H9 (cell line): ENCODE data around the gene GPD2. TPM values are rescaled to one million over a fixed set of nuclear protein-coding genes. Genes with fewer than 3 reads are reported as not detected.

Experiments
- DNase-seq: peaks from one replicate; pipeline ENCODE4 v3.0.0-alpha.2; 2017
- H2AFZ ChIP-seq: one replicate; pipeline ENCODE4 v1.6.1; 2013; ENCODE audit warnings: mild to moderate bottlenecking, low read length, control low read depth, moderate library complexity
- H2AK5ac ChIP-seq: 2 replicates; pipeline ENCODE4 v1.6.1; 2013; ENCODE audit warnings: low read length, control low read depth, mixed read lengths; ENCODE audit not compliant: insufficient read length
- H2BK120ac ChIP-seq: one replicate; pipeline ENCODE4 v1.6.1; 2013; ENCODE audit warnings: low read depth, mild to moderate bottlenecking, low read length, control low read depth, inconsistent platforms; ENCODE audit not compliant: poor library complexity, severe bottlenecking
- H2BK12ac ChIP-seq: 2 replicates; pipeline ENCODE4 v1.6.1; 2013; ENCODE audit warnings: low read length, control low read depth, mixed read lengths, low read depth; ENCODE audit not compliant: insufficient read length
- H2BK15ac ChIP-seq: 2 replicates; pipeline ENCODE4 v1.6.1; 2013; ENCODE audit warnings: low read depth, low read length, control low read depth
- H2BK20ac ChIP-seq: one replicate; pipeline ENCODE4 v1.6.1; 2013; ENCODE audit warnings: low read depth, mild to moderate bottlenecking, low read length, control low read depth, inconsistent platforms; ENCODE audit not compliant: poor library complexity, severe bottlenecking
- H2BK5ac ChIP-seq: 2 replicates; pipeline ENCODE4 v1.6.1; 2013; ENCODE audit warnings: low read length, control low read depth, mixed read lengths; ENCODE audit not compliant: insufficient read length
- H3K14ac ChIP-seq: 2 replicates; pipeline ENCODE4 v1.6.1; 2013; ENCODE audit warnings: low read length, control low read depth; ENCODE audit not compliant: insufficient read depth
- H3K18ac ChIP-seq: 2 replicates; pipeline ENCODE4 v1.6.1; 2013; ENCODE audit warnings: low read depth, mild to moderate bottlenecking, mixed read lengths, low read length, control low read depth; ENCODE audit not compliant: insufficient read length
- H3K23ac ChIP-seq: 2 replicates; pipeline ENCODE4 v1.6.1; 2013; ENCODE audit warnings: low read length, control low read depth, mixed read lengths, low read depth; ENCODE audit not compliant: insufficient read length
- H3K23me2 ChIP-seq: 2 replicates; pipeline ENCODE4 v1.6.1; 2013; ENCODE audit warnings: low read depth, mild to moderate bottlenecking, mixed read lengths, low read length, control low read depth; ENCODE audit not compliant: insufficient read length, poor library complexity, severe bottlenecking
- H3K27ac ChIP-seq: 2 replicates; pipeline ENCODE4 v1.5.1; 2013; ENCODE audit warnings: low read length, control low read depth, mixed read lengths, low read depth; ENCODE audit not compliant: insufficient read length
- H3K27me3 ChIP-seq: 2 replicates; pipeline ENCODE4 v1.6.1; 2013; ENCODE audit warnings: low read length, control low read depth, inconsistent platforms; ENCODE audit not compliant: insufficient read depth
- H3K4ac ChIP-seq: 2 replicates; pipeline ENCODE4 v1.6.1; 2013; ENCODE audit warnings: low read depth, mild to moderate bottlenecking, control low read depth, inconsistent platforms, low read length, moderate library complexity
- H3K4me1 ChIP-seq: 2 replicates; pipeline ENCODE4 v1.6.1; 2013; ENCODE audit warnings: low read length, control low read depth, inconsistent platforms; ENCODE audit not compliant: insufficient read depth
- H3K4me2 ChIP-seq: 2 replicates; pipeline ENCODE4 v1.6.1; 2013; ENCODE audit warnings: low read length, control low read depth, mixed read lengths; ENCODE audit not compliant: insufficient read length, insufficient read depth
- H3K56ac ChIP-seq: 2 replicates; pipeline ENCODE4 v1.6.1; 2013; ENCODE audit warnings: low read depth, mild to moderate bottlenecking, mixed read lengths, low read length, control low read depth; ENCODE audit not compliant: insufficient read length
- H3K79me1 ChIP-seq: 2 replicates; pipeline ENCODE4 v1.6.1; 2013; ENCODE audit warnings: low read depth, mild to moderate bottlenecking, moderate library complexity, low read length, control low read depth, inconsistent platforms; ENCODE audit not compliant: insufficient read depth, poor library complexity, severe bottlenecking
- H3K79me2 ChIP-seq: 2 replicates; pipeline ENCODE4 v1.6.1; 2013; ENCODE audit warnings: low read length, control low read depth, inconsistent platforms; ENCODE audit not compliant: insufficient read depth
- H3K9ac ChIP-seq: 2 replicates; pipeline ENCODE4 v1.6.1; 2013; ENCODE audit warnings: low read length, control low read depth, mixed read lengths; ENCODE audit not compliant: insufficient read length; ENCODE audit errors: extremely low read depth
- H3K9me3 ChIP-seq: one replicate; pipeline ENCODE4 v1.6.1; 2013; ENCODE audit warnings: low read depth, low read length, inconsistent platforms; ENCODE audit not compliant: control insufficient read depth
- H3T11ph ChIP-seq: one replicate; pipeline ENCODE4 v1.6.1; 2013; ENCODE audit warnings: mild to moderate bottlenecking, low read length, control low read depth, inconsistent platforms
- H4K20me1 ChIP-seq: one replicate; pipeline ENCODE4 v1.6.1; 2013; ENCODE audit not compliant: control insufficient read depth, insufficient read length, insufficient read depth
- H4K5ac ChIP-seq: 2 replicates; pipeline ENCODE4 v1.6.1; 2013; ENCODE audit warnings: low read depth, mild to moderate bottlenecking, mixed read lengths, low read length, control low read depth; ENCODE audit not compliant: insufficient read length
- H4K8ac ChIP-seq: replicated peaks from 2 replicates; pipeline ENCODE4 v1.6.1; 2013; ENCODE audit warnings: low read length, control low read depth, mixed read lengths, low read depth; ENCODE audit not compliant: insufficient read length
- H4K91ac ChIP-seq: 2 replicates; pipeline ENCODE4 v1.6.1; 2013; ENCODE audit warnings: low read depth, mild to moderate bottlenecking, moderate library complexity, mixed read lengths, low read length, control low read depth; ENCODE audit not compliant: insufficient read length
- H3K27ac Mint-ChIP-seq, 3 experiments: 2 replicates in 2 of 3; 3 replicates in 1 of 3; pipeline ENCODE4 v1.8.0; 2020 to 2021; ENCODE audit warnings: mixed read lengths in 3 of 3, mild to moderate bottlenecking in 1 of 3, moderate library complexity in 1 of 3
- H3K27me3 Mint-ChIP-seq: 2 replicates; pipeline ENCODE4 v1.8.0; 2021; ENCODE audit warnings: low read depth, mild to moderate bottlenecking, moderate library complexity, mixed read lengths
- H3K36me3 Mint-ChIP-seq, 3 experiments: 2 replicates in 2 of 3; 3 replicates in 1 of 3; pipeline ENCODE4 v1.8.0; 2020 to 2021; ENCODE audit warnings: low read depth in 3 of 3, mixed read lengths in 3 of 3; ENCODE audit not compliant: insufficient read depth in 1 of 3
- H3K4me1 Mint-ChIP-seq, 2 experiments: 2 replicates each; pipeline ENCODE4 v1.8.0; 2020; ENCODE audit warnings: mixed read lengths in 2 of 2
- H3K4me3 Mint-ChIP-seq, 2 experiments: 2 replicates in 1 of 2; 3 replicates in 1 of 2; pipeline ENCODE4 v1.8.0; 2020 to 2021; ENCODE audit warnings: mild to moderate bottlenecking in 2 of 2, mixed read lengths in 2 of 2, moderate library complexity in 1 of 2
- H3K9me3 Mint-ChIP-seq, 2 experiments: 2 replicates in 1 of 2; 3 replicates in 1 of 2; pipeline ENCODE4 v1.8.0; 2020; ENCODE audit warnings: mild to moderate bottlenecking in 2 of 2, mixed read lengths in 2 of 2, moderate library complexity in 1 of 2
- CTCF ChIP-seq: fragments of 200-600 bp; sonication (generic); conservative IDR thresholded peaks from 3 replicates; pipeline ENCODE4 v1.8.0; 2021; ENCODE audit warnings: antibody characterized with exemption, mild to moderate bottlenecking
- WGBS: extraction: QIAGEN DNeasy Blood & Tissue Kit; methylation state at CpG from one replicate; pipeline ENCODE4 v1.1.7; 2013; ENCODE audit warnings: missing lambda C conversion rate, low lambda C conversion rate, mixed read lengths; ENCODE audit not compliant: insufficient read length; ENCODE audit errors: extremely low coverage; 5-methylcytosine and 5-hydroxymethylcytosine counted together
- total RNA-seq: library from RNA; stranded (reverse); gene quantifications from 2 replicates; pipeline ENCODE4 v1.2.1, GENCODE V29; 2021

The GPD2 gene
- total RNA-seq, 1 experiment from 2014 or later: 46.0 TPM

GRCh38 chr2:156427074-156427473, 9.1 kb upstream of the GPD2 start:
- no peaks in the 10 kb centered on the region for H3K79me1 ChIP-seq
- H4K20me1 ChIP-seq: no peaks in the 10 kb centered on the region
- H3K9ac ChIP-seq: no peak overlapping the region
- no peaks in the 10 kb centered on the region; the same call in 1 of the 2 replicates for H3K4me1 ChIP-seq
- H4K91ac ChIP-seq: no peak overlapping the region
- H4K5ac ChIP-seq: no peak overlapping the region
- H3K23me2 ChIP-seq: no peaks in the 10 kb centered on the region
- H3K4ac ChIP-seq: no peak overlapping the region
- no peak overlapping the region for H4K8ac ChIP-seq
- H3K18ac ChIP-seq: no peak overlapping the region
- Mint-ChIP-seq H3K27ac (no peak overlapping the region), H3K4me3 (no peak overlapping the region), H3K27me3 (no peaks in the 10 kb centered on the region), H3K36me3 (no peaks in the 10 kb centered on the region), H3K9me3 (no peaks in the 10 kb centered on the region), H3K4me1 (peaks cover 19 to 20% of the 10 kb centered on the region in 2 experiments)
- no peak overlapping the region for H2AK5ac ChIP-seq
- no peak overlapping the region for H2BK20ac ChIP-seq
- H3K14ac ChIP-seq: no peak overlapping the region
- H2BK12ac ChIP-seq: no peak overlapping the region
- no peak overlapping the region for H3K23ac ChIP-seq
- no peak for TF ChIP-seq CTCF
- no peak overlapping the region for H3K56ac ChIP-seq
- no peaks in the 10 kb centered on the region for H3K27me3 ChIP-seq
- H2BK15ac ChIP-seq: no peak overlapping the region
- no peak overlapping the region for H2AFZ ChIP-seq
- no peak overlapping the region for H2BK120ac ChIP-seq
- no peak overlapping the region for H3K27ac ChIP-seq
- no peak overlapping the region for H2BK5ac ChIP-seq
- H3K4me2 ChIP-seq: no peak overlapping the region
- no peak overlapping the region for H3T11ph ChIP-seq
- no peak for DNase-seq
- no peaks in the 10 kb centered on the region for H3K9me3 ChIP-seq
- WGBS: no CpG with 5 or more reads among the region's 1 CpG
- H3K79me2 ChIP-seq: no peaks in the 10 kb centered on the region
